NT2/D1 (cell line): ENCODE measurements around the gene TRIM42.

Experiments
- DNase-seq: peaks from one replicate; pipeline ENCODE4 v3.0.0-alpha.2; 2011; ENCODE audit warnings: low read depth, low spot score
- H3K27me3 ChIP-seq: 2 replicates; pipeline ENCODE4 v1.6.0; 2011; ENCODE audit warnings: mild to moderate bottlenecking; ENCODE audit not compliant: insufficient read length, insufficient read depth
- H3K36me3 ChIP-seq: 2 replicates; pipeline ENCODE4 v1.6.1; 2011; ENCODE audit warnings: mild to moderate bottlenecking, low read length, mixed read lengths; ENCODE audit not compliant: insufficient read depth, insufficient read length
- H3K4me1 ChIP-seq: 2 replicates; pipeline ENCODE4 v1.5.1; 2011; ENCODE audit not compliant: insufficient read depth, insufficient read length
- H3K4me3 ChIP-seq: 2 replicates; pipeline ENCODE4 v1.5.1; 2011; ENCODE audit warnings: low read depth; ENCODE audit not compliant: insufficient read length
- H3K9ac ChIP-seq: 2 replicates; pipeline ENCODE4 v1.6.0; 2011; ENCODE audit warnings: low read depth; ENCODE audit not compliant: insufficient read length
- H3K9me3 ChIP-seq: 2 replicates; pipeline ENCODE4 v1.5.1; 2011; ENCODE audit warnings: mild to moderate bottlenecking, low read length; ENCODE audit not compliant: insufficient read depth
- SUZ12 ChIP-seq: IDR thresholded peaks from 2 replicates; pipeline ENCODE4 v1.6.1; 2011; ENCODE audit not compliant: insufficient read length, insufficient read depth; ENCODE audit errors: extremely low read depth
- YY1 ChIP-seq: IDR thresholded peaks from 2 replicates; pipeline ENCODE4 v1.6.1; 2011; ENCODE audit not compliant: insufficient read length, insufficient read depth
- ZNF274 ChIP-seq: IDR thresholded peaks from 2 replicates; pipeline ENCODE4 v1.6.1; 2011; ENCODE audit warnings: mild to moderate bottlenecking, low read depth, low read length

The TRIM42 gene

GRCh38 chr3:140742116-140742515, 64.3 kb downstream of the TRIM42 start:
- DNase-seq, result no peak
- Histone ChIP-seq H3K4me1 (no peaks in the 10 kb centered on the region), H3K4me3 (no peak overlapping the region), H3K9ac (no peak overlapping the region), H3K36me3 (no peaks in the 10 kb centered on the region), H3K27me3 (no peaks in the 10 kb centered on the region), H3K9me3 (no peaks in the 10 kb centered on the region)
- no peak for TF ChIP-seq YY1
- no peak for TF ChIP-seq SUZ12
- no peak for TF ChIP-seq ZNF274

- H3K4me1 ChIP-seq, result no peaks in the 10 kb centered on the region
- H3K4me3 ChIP-seq, result no peak overlapping the region
- H3K36me3 ChIP-seq, result no peaks in the 10 kb centered on the region
- TF ChIP-seq SUZ12 (no peak), YY1 (no peak), ZNF274 (no peak)
- DNase-seq, result no peak
- H3K9me3 ChIP-seq, result no peaks in the 10 kb centered on the region
- H3K27me3 ChIP-seq, result no peaks in the 10 kb centered on the region
- H3K9ac ChIP-seq, result no peak overlapping the region
Measured at GRCh38 chr3:140748171-140748570, 70.3 kb downstream of the TRIM42 start.

- Histone ChIP-seq H3K4me3 (no peak overlapping the region), H3K36me3 (no peaks in the 10 kb centered on the region), H3K9me3 (no peaks in the 10 kb centered on the region), H3K4me1 (no peaks in the 10 kb centered on the region), H3K27me3 (no peaks in the 10 kb centered on the region), H3K9ac (no peak overlapping the region)
- TF ChIP-seq SUZ12, result no peak
- TF ChIP-seq YY1, result no peak
- TF ChIP-seq ZNF274, result no peak
- no peak for DNase-seq
Measured at GRCh38 chr3:140748903-140749302, 71.0 kb downstream of the TRIM42 start.
